Measurements from ENCODE around the gene FAM107B. TPM values are rescaled to one million over a fixed set of nuclear protein-coding genes. Genes with fewer than 3 reads are reported as not detected.

The FAM107B gene
- total and polyA plus RNA-seq, 2 of the 13 experiments (the other 11 are each of a cell fraction or from before 2014, with no cell fraction given): 15.7 to 24.8 TPM

GRCh38 chr10:14527134-14527844 lies 247.4 kb downstream of the FAM107B start:
- in situ Hi-C loops (cut with HindIII; ENCODE audit: extremely low pct_ligation_motif_present, low pct_unique_long_range_greater_than_20kb): no loop called here
- H3K79me2 ChIP-seq (ENCODE audit: insufficient read depth, low read length): peaks cover 7% of the 10 kb centered on the region
- H3K27ac ChIP-seq (ENCODE audit: extremely low read length, insufficient read depth, low read length): no peak overlapping the region
- ATAC-seq: no peak
- no peaks in the 10 kb centered on the region for H3K27me3 ChIP-seq (ENCODE audit: control insufficient read depth in 1 of 2, insufficient read depth in 2 of 2, low read length in 2 of 2)
- no peak for DNase-seq (ENCODE audit: low spot score)
- ChIA-PET POLR2A (interaction anchor here (0.7 kb wide), 1 partner anchor 432 kb away, joined by 3 read pairs; the partner anchor contains the start of gene MEIG1), CTCF (ENCODE audit: low intra/inter-chr PET ratio, low total read pairs) (no interaction called here)
- intact Hi-C loops (cut with micrococcal nuclease; ENCODE audit: unreplicated experiment): no loop called here
- H3K36me3 ChIP-seq (replicated peaks in 1 of 2; ENCODE audit: control insufficient read depth in 1 of 2, insufficient read depth in 2 of 2, low read length in 2 of 2): peaks cover 8 to 11% of the 10 kb centered on the region in 2 experiments; a peak in 4 of 5 replicates
- FAIRE-seq: no peak
- 96% methylated on average over 3 of the region's 3 CpGs for WGBS (ENCODE audit: low lambda C conversion rate)
- no peaks in the 10 kb centered on the region for H3K9me3 ChIP-seq (ENCODE audit: low read length)
- BruUV-seq (replicated peaks): no TSS peak
- no peak overlapping the region for H3K4me2 ChIP-seq (ENCODE audit: low read depth, low read length)
- no peak overlapping the region for H3K9ac ChIP-seq (ENCODE audit: insufficient read depth, low read depth, low read length)
- H2AFZ ChIP-seq (ENCODE audit: low read length): no peak overlapping the region
- H3K4me1 ChIP-seq (ENCODE audit: insufficient read depth, low read length): peaks cover 16% of the 10 kb centered on the region
- peaks cover 8% of the 10 kb centered on the region for H4K20me1 ChIP-seq (ENCODE audit: insufficient read depth, low read length)
- H3K4me3 ChIP-seq (replicated peaks in 1 of 3; ENCODE audit: insufficient read depth in 1 of 3, low read depth in 2 of 3, low read length in 3 of 3): no peak overlapping the region
- TF ChIP-seq MTF1 (CRISPR knock-in tag; IDR thresholded peaks at IDR 0.05) (no peak), ZNF317 (CRISPR knock-in tag; IDR thresholded peaks at IDR 0.05) (no peak), ZNF737 (CRISPR knock-in tag; IDR thresholded peaks at IDR 0.05; ENCODE audit: borderline replicate concordance) (no peak), GLI4 (CRISPR knock-in tag; IDR thresholded peaks at IDR 0.05; ENCODE audit: borderline replicate concordance) (no peak), PHF8 (CRISPR knock-in tag; IDR thresholded peaks at IDR 0.05) (no peak), ZUFSP (CRISPR knock-in tag; IDR thresholded peaks at IDR 0.05; ENCODE audit: borderline replicate concordance) (no peak), ZNF354B (CRISPR knock-in tag; IDR thresholded peaks at IDR 0.05) (no peak), SCMH1 (CRISPR knock-in tag; IDR thresholded peaks at IDR 0.05; ENCODE audit: borderline replicate concordance) (no peak), ZFP62 (CRISPR knock-in tag; IDR thresholded peaks at IDR 0.05) (no peak), SP2 (CRISPR knock-in tag; IDR thresholded peaks at IDR 0.05) (no peak), ONECUT2 (CRISPR knock-in tag; IDR thresholded peaks at IDR 0.05) (no peak), CSRNP2 (CRISPR knock-in tag; conservative IDR thresholded peaks at IDR 0.05; ENCODE audit: low read depth) (no peak), NFAT5 (CRISPR knock-in tag; IDR thresholded peaks at IDR 0.05) (no peak), ZBTB2 (CRISPR knock-in tag; IDR thresholded peaks at IDR 0.05; ENCODE audit: low read depth) (no peak)
